Aorta (tissue), 5 donors: ENCODE measurements around the gene AFAP1L1. TPM values are rescaled to one million over a fixed set of nuclear protein-coding genes. Genes with fewer than 3 reads are reported as not detected.

ENCODE experiments used
- ATAC-seq: fragments of 200-7000 bp; cut with Tn5 transposase; one replicate; pipeline ENCODE4 v1.9.1; 2022; ENCODE audit warnings: moderate library complexity; ENCODE audit not compliant: low FRiP score
- DNase-seq, 2 donors: peaks; one replicate each; pipeline ENCODE4 v3.0.0-alpha.2; 2020
- H3K27ac ChIP-seq, 2 donors: one replicate each; pipeline ENCODE4 v1.5.1; 2013; ENCODE audit warnings: low read length in 2 of 2, mild to moderate bottlenecking in 2 of 2, moderate library complexity in 2 of 2, control low read depth in 1 of 2, inconsistent platforms in 1 of 2, low read depth in 1 of 2
- H3K27me3 ChIP-seq, 2 donors: one replicate each; pipeline ENCODE4 v1.6.1; 2013; ENCODE audit warnings: control low read depth in 1 of 2, low read length in 1 of 2, mild to moderate bottlenecking in 1 of 2, moderate library complexity in 1 of 2; ENCODE audit not compliant: insufficient read depth in 2 of 2, control insufficient read depth in 1 of 2
- H3K36me3 ChIP-seq, 2 donors: one replicate each; pipeline ENCODE4 v1.6.1; 2013; ENCODE audit warnings: control low read depth in 1 of 2, low read length in 1 of 2, mild to moderate bottlenecking in 1 of 2; ENCODE audit not compliant: insufficient read depth in 2 of 2, control insufficient read depth in 1 of 2
- H3K4me1 ChIP-seq, 2 donors: one replicate each; pipeline ENCODE4 v1.6.1; 2013; ENCODE audit warnings: low read length in 2 of 2, control low read depth in 1 of 2, mild to moderate bottlenecking in 1 of 2, moderate library complexity in 1 of 2; ENCODE audit not compliant: insufficient read depth in 2 of 2, control insufficient read depth in 1 of 2
- H3K4me3 ChIP-seq, 2 donors: one replicate each; pipeline ENCODE4 v1.5.1; 2013; ENCODE audit warnings: low read length in 2 of 2, control low read depth in 1 of 2, mild to moderate bottlenecking in 1 of 2
- H3K9me3 ChIP-seq: one replicate; pipeline ENCODE4 v1.6.1; 2013; ENCODE audit warnings: mild to moderate bottlenecking, low read length; ENCODE audit not compliant: control insufficient read depth
- WGBS, 2 donors: extraction: QIAGEN DNeasy Blood & Tissue Kit; methylation state at CpG; one replicate each; pipeline ENCODE4 v1.1.7; 2013; 5-methylcytosine and 5-hydroxymethylcytosine counted together
- intact Hi-C, 2 donors: fragments of 100-400 bp; cut with DNase I; formaldehyde crosslinking; loops; one replicate each; pipeline versions ENCODE4 v1.14.2 to v1.15.0; 2022
- polyA plus RNA-seq, 2 donors: library from polyadenylated mRNA; stranded (reverse); fragments of 200-250 nt; gene quantifications; one replicate each; pipeline ENCODE4 v1.2.3, GENCODE V29; 2013
- total RNA-seq, 2 donors: library from RNA; stranded (reverse); fragmentation: NEBNext Ultra II Directional; extraction: Animal tissue kit (Norgen Biotek cat#: 25700); gene quantifications; one replicate each; pipeline ENCODE4 v1.2.1, GENCODE V29; 2021
- donor health status: healthy with polysubstance abuse.
- donor health status: Bipolar disorder and iron deficiency.
- donor health status: DM: no; HTN: no; CAD: no.
- donor health status: DM: no; HTN: no; CAD: no.
- donor health status: DM: yes; HTN: yes; CAD: no.

The AFAP1L1 gene
- total and polyA plus RNA-seq, 4 donors, result 1.3 to 27.9 (median 7.7) TPM

- no peaks in the 10 kb centered on the region for H3K36me3 ChIP-seq
- H3K4me1 ChIP-seq, result no peaks in the 10 kb centered on the region
- DNase-seq (no peak), ATAC-seq (no peak)
- intact Hi-C loops, result no loop called here
- no peaks in the 10 kb centered on the region for H3K27me3 ChIP-seq
- no peak overlapping the region for H3K4me3 ChIP-seq
- H3K27ac ChIP-seq, result no peak overlapping the region
- H3K9me3 ChIP-seq, result no peaks in the 10 kb centered on the region
Observed at GRCh38 chr5:149363358-149363757, 91.7 kb downstream of the AFAP1L1 start.

- ATAC-seq, result no peak
- Histone ChIP-seq H3K27ac (no peak overlapping the region), H3K9me3 (no peaks in the 10 kb centered on the region), H3K4me1 (no peaks in the 10 kb centered on the region), H3K4me3 (no peak overlapping the region), H3K36me3 (no peaks in the 10 kb centered on the region), H3K27me3 (no peaks in the 10 kb centered on the region)
- no peak for DNase-seq
- intact Hi-C loops, result no loop called here
- WGBS, 2 donors, result 94% methylated on average over 9 of the region's 9 CpGs
Observed at GRCh38 chr5:149363936-149364335, 92.3 kb downstream of the AFAP1L1 start.

- no peaks in the 10 kb centered on the region for H3K4me1 ChIP-seq
- no peaks in the 10 kb centered on the region for H3K36me3 ChIP-seq
- H3K27ac ChIP-seq, result no peak overlapping the region
- intact Hi-C loops, result loop anchor here (5.0 kb wide), 2 partner anchors 68 to 198 kb away; no protein-coding TSS in a partner anchor
- H3K27me3 ChIP-seq, result no peaks in the 10 kb centered on the region
- no peaks in the 10 kb centered on the region for H3K9me3 ChIP-seq
- ATAC-seq, result no peak
- DNase-seq, result no peak
- 97 to 100% methylated on average over 2 of the region's 2 CpGs for WGBS, 2 donors
- no peak overlapping the region for H3K4me3 ChIP-seq
Observed at GRCh38 chr5:149364719-149365118, 93.1 kb downstream of the AFAP1L1 start.

GRCh38 chr5:149365418-149365817 lies 93.8 kb downstream of the AFAP1L1 start:
- ATAC-seq (no peak), DNase-seq (no peak)
- intact Hi-C loops, result loop anchor here (5.0 kb wide), 2 partner anchors 67 to 197 kb away; no protein-coding TSS in a partner anchor
- Histone ChIP-seq H3K9me3 (no peaks in the 10 kb centered on the region), H3K4me3 (no peak overlapping the region), H3K27me3 (no peaks in the 10 kb centered on the region), H3K27ac (no peak overlapping the region), H3K4me1 (no peaks in the 10 kb centered on the region), H3K36me3 (no peaks in the 10 kb centered on the region)
- 91 to 92% methylated on average over 6 of the region's 6 CpGs for WGBS, 2 donors

- no peaks in the 10 kb centered on the region for H3K9me3 ChIP-seq
- H3K4me1 ChIP-seq, result no peaks in the 10 kb centered on the region
- intact Hi-C loops, result loop anchor here (5.0 kb wide), 2 partner anchors 66 to 196 kb away; no protein-coding TSS in a partner anchor
- DNase-seq (no peak), ATAC-seq (no peak)
- no peak overlapping the region for H3K4me3 ChIP-seq
- H3K36me3 ChIP-seq, result no peaks in the 10 kb centered on the region
- no peaks in the 10 kb centered on the region for H3K27me3 ChIP-seq
- 84 to 88% methylated on average over 1 of the region's 1 CpG for WGBS, 2 donors
- H3K27ac ChIP-seq, result no peak overlapping the region
Observed at GRCh38 chr5:149366169-149366729, 94.6 kb downstream of the AFAP1L1 start.

- no peaks in the 10 kb centered on the region for H3K36me3 ChIP-seq
- no peak overlapping the region for H3K4me3 ChIP-seq
- peak overlapping the region in 1 of 2 donors; percentile 35 for H3K27ac ChIP-seq
- H3K27me3 ChIP-seq, result no peaks in the 10 kb centered on the region
- H3K4me1 ChIP-seq, result peaks cover 0 to 3% of the 10 kb centered on the region in 2 donors
- no peaks in the 10 kb centered on the region for H3K9me3 ChIP-seq
- intact Hi-C loops, result loop anchor here (5.0 kb wide), 2 partner anchors 65 to 195 kb away; no protein-coding TSS in a partner anchor
- ATAC-seq (peak; percentile 67), DNase-seq (peak; percentile 76 to 85)
- 20 to 21% methylated on average over 14 of the region's 14 CpGs for WGBS, 2 donors
Observed at GRCh38 chr5:149367249-149367971, 95.8 kb downstream of the AFAP1L1 start.

- ATAC-seq (no peak), DNase-seq (no peak)
- peaks cover 0 to 3% of the 10 kb centered on the region in 2 donors for H3K4me1 ChIP-seq
- H3K4me3 ChIP-seq, result no peak overlapping the region
- H3K27ac ChIP-seq, result peak overlapping the region in 1 of 2 donors; percentile 35
- no peaks in the 10 kb centered on the region for H3K9me3 ChIP-seq
- H3K27me3 ChIP-seq, result no peaks in the 10 kb centered on the region
- no peaks in the 10 kb centered on the region for H3K36me3 ChIP-seq
- 61 to 64% methylated on average over 22 of the region's 22 CpGs for WGBS, 2 donors
- intact Hi-C loops, result loop anchor here (5.0 kb wide), 2 partner anchors 64 to 194 kb away; no protein-coding TSS in a partner anchor
Observed at GRCh38 chr5:149367972-149368645, 96.5 kb downstream of the AFAP1L1 start.

GRCh38 chr5:149370878-149371277 lies 99.2 kb downstream of the AFAP1L1 start:
- no peak for ATAC-seq
- no peak for DNase-seq
- Histone ChIP-seq H3K27me3 (no peaks in the 10 kb centered on the region), H3K9me3 (no peaks in the 10 kb centered on the region), H3K27ac (peak overlapping the region; percentile 79 to 80), H3K36me3 (no peaks in the 10 kb centered on the region), H3K4me3 (no peak overlapping the region), H3K4me1 (peaks cover 0 to 3% of the 10 kb centered on the region in 2 donors)
- WGBS, 2 donors, result 15 to 30% methylated on average over 2 of the region's 2 CpGs
- intact Hi-C loops, result no loop called here
